HL-60 (cell line): Measurements from ENCODE around the gene DOK7.

ENCODE experiments used
- DNase-seq, 2 experiments: peaks; one replicate each; pipeline ENCODE4 v3.0.0-alpha.2; 2010 to 2020; ENCODE audit warnings: low read depth in 1 of 2, low spot score in 1 of 2
- H3K27ac ChIP-seq: fragments of 250-450 bp; sonication (Bioruptor Pico); replicated peaks from 2 replicates; pipeline ENCODE4 v1.5.1; 2020; ENCODE audit warnings: mild to moderate bottlenecking, moderate library complexity
- H3K27me3 ChIP-seq: fragments of 250-450 bp; sonication (Bioruptor Pico); 2 replicates; pipeline ENCODE4 v1.5.1; 2021; ENCODE audit warnings: mild to moderate bottlenecking, moderate library complexity; ENCODE audit not compliant: insufficient read depth, poor library complexity, severe bottlenecking
- H3K4me3 ChIP-seq: replicated peaks from 2 replicates; pipeline ENCODE4 v1.5.1; 2011; ENCODE audit warnings: mild to moderate bottlenecking, control low read depth, low read length; ENCODE audit not compliant: insufficient read depth
- CTCF ChIP-seq: IDR thresholded peaks from one replicate; pipeline ENCODE4 v1.5.1; 2011; ENCODE audit warnings: low read length, control low read depth, inconsistent platforms; ENCODE audit not compliant: insufficient read depth
- GABPA ChIP-seq: IDR thresholded peaks from 2 replicates; pipeline ENCODE4 v1.6.1; 2012; ENCODE audit warnings: low read depth
- POLR2AphosphoS5 ChIP-seq: IDR thresholded peaks from 2 replicates; pipeline ENCODE4 v1.6.1; 2012; ENCODE audit warnings: low read depth
- REST ChIP-seq: IDR thresholded peaks from 2 replicates; pipeline ENCODE4 v1.6.1; 2012; ENCODE audit warnings: low read depth; ENCODE audit not compliant: insufficient replicate concordance
- SPI1 ChIP-seq: IDR thresholded peaks from 2 replicates; pipeline ENCODE4 v1.6.1; 2012; ENCODE audit warnings: low read depth, mild to moderate bottlenecking, borderline replicate concordance

The DOK7 gene

GRCh38 chr4:3419836-3420605 lies 43.1 kb upstream of the DOK7 start:
- H3K27ac ChIP-seq, result no peak overlapping the region
- DNase-seq, result no peak
- no peak overlapping the region for H3K4me3 ChIP-seq
- no peaks in the 10 kb centered on the region for H3K27me3 ChIP-seq
- TF ChIP-seq POLR2AphosphoS5 (no peak), SPI1 (no peak)

- no peak overlapping the region for H3K4me3 ChIP-seq
- TF ChIP-seq REST, result no peak
- TF ChIP-seq CTCF, result no peak
- no peak for TF ChIP-seq SPI1
- no peak for TF ChIP-seq GABPA
- TF ChIP-seq POLR2AphosphoS5, result no peak
- no peak for DNase-seq
- no peak overlapping the region for H3K27ac ChIP-seq
- no peaks in the 10 kb centered on the region for H3K27me3 ChIP-seq
Observed at GRCh38 chr4:3420606-3420955, 42.5 kb upstream of the DOK7 start.

- no peak overlapping the region for H3K4me3 ChIP-seq
- no peak for TF ChIP-seq REST
- TF ChIP-seq POLR2AphosphoS5, result no peak
- no peak for TF ChIP-seq SPI1
- TF ChIP-seq GABPA, result no peak
- TF ChIP-seq CTCF, result no peak
- no peak overlapping the region for H3K27ac ChIP-seq
- no peak for DNase-seq
- no peaks in the 10 kb centered on the region for H3K27me3 ChIP-seq
Observed at GRCh38 chr4:3420956-3421355, 42.1 kb upstream of the DOK7 start.

DNA sequence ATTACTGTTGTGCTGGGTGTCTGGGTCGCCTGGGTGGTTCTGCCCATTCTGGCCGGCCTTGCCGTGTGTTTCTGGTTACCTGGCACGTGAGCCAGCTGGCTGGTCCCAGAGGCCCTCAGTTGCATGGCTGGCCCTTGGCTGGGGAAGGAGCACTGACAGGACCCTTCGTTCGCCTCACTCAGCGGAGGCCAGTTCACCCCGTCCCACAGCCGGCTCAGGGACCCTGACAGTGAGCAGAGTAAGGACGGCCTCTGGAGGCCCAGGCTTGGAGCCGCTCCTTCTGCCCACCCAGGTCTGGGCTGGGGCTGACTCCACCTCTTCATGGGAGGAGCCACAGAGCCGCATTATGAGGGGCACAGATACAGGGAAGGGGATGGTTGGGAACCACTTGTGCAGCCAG lies 41.6 kb upstream of the DOK7 start:
- no peak overlapping the region for H3K4me3 ChIP-seq
- no peak overlapping the region for H3K27ac ChIP-seq
- TF ChIP-seq GABPA (no peak), REST (no peak), POLR2AphosphoS5 (no peak), SPI1 (no peak), CTCF (no peak)
- no peak for DNase-seq
- H3K27me3 ChIP-seq, result no peaks in the 10 kb centered on the region
